Measurements from ENCODE around the gene PRDX5. TPM values are rescaled to one million over a fixed set of nuclear protein-coding genes. Genes with fewer than 3 reads are reported as not detected.

Gene PRDX5
- total RNA-seq = 100 to 1,000 TPM; 156 to 164 TPM

DNA sequence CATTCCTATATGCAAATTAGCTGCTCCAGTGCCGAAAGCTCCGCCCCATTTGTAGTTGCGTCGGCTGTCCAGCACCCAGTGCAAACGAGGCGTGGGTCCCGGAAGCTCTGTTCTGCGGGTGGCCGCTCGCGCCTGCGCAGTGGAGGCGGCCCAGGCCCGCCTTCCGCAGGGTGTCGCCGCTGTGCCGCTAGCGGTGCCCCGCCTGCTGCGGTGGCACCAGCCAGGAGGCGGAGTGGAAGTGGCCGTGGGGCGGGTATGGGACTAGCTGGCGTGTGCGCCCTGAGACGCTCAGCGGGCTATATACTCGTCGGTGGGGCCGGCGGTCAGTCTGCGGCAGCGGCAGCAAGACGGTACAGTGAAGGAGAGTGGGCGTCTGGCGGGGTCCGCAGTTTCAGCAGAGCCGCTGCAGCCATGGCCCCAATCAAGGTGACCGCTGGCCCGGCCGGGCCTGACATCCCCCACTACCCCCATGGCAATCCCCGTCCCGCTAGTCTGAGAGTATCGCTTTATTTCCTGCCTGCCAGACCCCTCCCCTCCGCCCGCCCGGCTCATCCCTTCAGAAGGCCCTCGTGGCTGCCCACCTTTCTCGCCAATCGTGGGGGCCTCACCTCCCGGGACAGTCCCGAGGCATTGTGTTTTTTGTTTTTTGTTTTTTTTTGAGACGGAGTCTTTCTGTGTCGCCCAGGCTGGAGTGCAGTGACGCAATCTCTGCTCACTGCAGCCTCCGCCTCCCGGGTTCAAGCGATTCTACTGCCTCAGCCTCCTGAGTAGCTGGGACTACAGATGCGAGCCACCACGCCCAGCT, at the start of gene PRDX5:
PRDX5 (plus strand) TSS at position 161 of the 805 bp plus-strand sequence; CDS start at position 256, 95 bp downstream.
- H3K27ac Mint-ChIP-seq = peak within 1 kb of the TSS; percentile 99
- H3K36me3 Mint-ChIP-seq = peaks cover 34% of the 10 kb centered on the region
- peak; percentile 97 for DNase-seq
- POLR2A ChIA-PET = interaction anchor here (0.6 to 2.8 kb wide), 22 partner anchors 11 to 133 kb away, joined by 3 to 24 read pairs (median 5); partner anchors contain the start of genes BAD, CCDC88B, ESRRA and FERMT3
- H3K4me1 Mint-ChIP-seq (ENCODE audit: low read depth) = peaks cover 28% of the 10 kb centered on the region
- intact Hi-C loops (cut with micrococcal nuclease) = loop anchor here (1.0 to 10.0 kb wide), 6 partner anchors 13 to 457 kb away; partner anchors contain the start of genes CCDC88B, ESRRA, FKBP2 and SF1
- H3K9me3 Mint-ChIP-seq = no peaks in the 10 kb centered on the region
- peak within 1 kb of the TSS; percentile 92 for H3K4me3 Mint-ChIP-seq
- H3K27me3 Mint-ChIP-seq = no peaks in the 10 kb centered on the region
- CTCF ChIA-PET = interaction anchor here (0.6 to 5.3 kb wide), 23 partner anchors 9 to 425 kb away, joined by 3 to 97 read pairs (median 7); partner anchors contain the start of genes CATSPERZ, CCDC88B, ESRRA and FERMT3

- Mint-ChIP-seq H3K27me3 (no peaks in the 10 kb centered on the region), H3K9me3 (no peaks in the 10 kb centered on the region), H3K27ac (peak overlapping the region; percentile 95), H3K4me1 (ENCODE audit: low read depth) (peaks cover 15% of the 10 kb centered on the region), H3K36me3 (peaks cover 8% of the 10 kb centered on the region), H3K4me3 (peak overlapping the region; percentile 89)
- POLR2A ChIA-PET = interaction anchor here (0.8 to 4.1 kb wide), 15 partner anchors 9 to 84 kb away, joined by 3 to 36 read pairs (median 8); partner anchors contain the start of genes BAD, ESRRA, FERMT3 and FKBP2
- DNase-seq = peak; percentile 66
- intact Hi-C loops (cut with micrococcal nuclease) = loop anchor here (1.0 kb wide), 1 partner anchor 18 kb away; the partner anchor contains the start of gene PLCB3
- CTCF ChIA-PET = interaction anchor here (0.6 to 6.4 kb wide), 12 partner anchors 16 to 74 kb away, joined by 3 to 46 read pairs (median 4); partner anchors contain the start of genes BAD, CATSPERZ, ESRRA and FERMT3
These were observed 48.9 kb upstream of the PRDX5 start for GRCh38 chr11:64268893-64269539.

GRCh38 chr11:64269540-64270220, 48.2 kb upstream of the PRDX5 start:
- H3K4me1 Mint-ChIP-seq (ENCODE audit: low read depth) = peaks cover 15% of the 10 kb centered on the region
- intact Hi-C loops (cut with micrococcal nuclease) = loop anchor here (1.0 to 2.0 kb wide), 8 partner anchors 16 to 84 kb away; partner anchors contain the start of genes ESRRA, FKBP2, GPR137 and PLCB3
- POLR2A ChIA-PET = interaction anchor here (0.8 to 4.1 kb wide), 14 partner anchors 9 to 84 kb away, joined by 3 to 36 read pairs (median 6); partner anchors contain the start of genes BAD, FERMT3, FKBP2 and GPR137

GRCh38 chr11:64275031-64275800, 42.7 kb upstream of the PRDX5 start:
- Mint-ChIP-seq H3K27ac (no peak overlapping the region), H3K4me3 (no peak overlapping the region), H3K36me3 (peaks cover 10% of the 10 kb centered on the region), H3K9me3 (no peaks in the 10 kb centered on the region), H3K4me1 (ENCODE audit: low read depth) (peaks cover 4% of the 10 kb centered on the region), H3K27me3 (no peaks in the 10 kb centered on the region)
- DNase-seq = no peak
- intact Hi-C loops (cut with micrococcal nuclease) = no loop called here
- ChIA-PET CTCF (no interaction called here), POLR2A (interaction anchor here (0.9 kb wide), 1 partner anchor 10 kb away, joined by 3 read pairs; the partner anchor contains the start of gene BAD)

More at GRCh38 chr11:64269540-64270220, 48.2 kb upstream of the PRDX5 start:
- Mint-ChIP-seq H3K9me3 (no peaks in the 10 kb centered on the region), H3K4me3 (peak overlapping the region; percentile 89), H3K27me3 (no peaks in the 10 kb centered on the region), H3K27ac (peak overlapping the region; percentile 95), H3K36me3 (peaks cover 8% of the 10 kb centered on the region)
- peak; percentile 99 for DNase-seq
- CTCF ChIA-PET = interaction anchor here (0.7 to 6.4 kb wide), 12 partner anchors 16 to 65 kb away, joined by 3 to 46 read pairs (median 4); partner anchors contain the start of genes CATSPERZ, ESRRA, FERMT3 and GPR137

DNA sequence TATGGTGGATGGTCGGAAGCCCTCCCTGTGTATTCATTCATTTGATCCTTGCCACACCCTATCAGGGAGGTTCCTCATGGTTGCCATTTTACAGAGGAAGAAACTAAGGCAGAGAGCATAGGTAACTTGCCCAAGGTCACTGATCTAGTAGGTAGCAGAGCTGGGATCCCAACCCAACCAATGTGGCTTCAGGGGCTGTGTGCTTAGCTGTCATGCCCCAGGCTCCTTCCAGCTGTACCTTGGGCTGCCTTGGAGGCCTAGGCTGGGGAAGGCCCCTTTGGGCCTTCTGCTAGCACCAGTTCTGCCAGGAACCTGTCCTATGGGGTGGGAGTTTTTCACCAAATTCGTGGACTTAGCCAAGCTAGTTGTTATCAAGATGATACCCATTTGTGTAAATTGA, 42.1 kb upstream of the PRDX5 start:
- Mint-ChIP-seq H3K4me3 (no peak overlapping the region), H3K27ac (no peak overlapping the region), H3K36me3 (peaks cover 8% of the 10 kb centered on the region), H3K9me3 (no peaks in the 10 kb centered on the region), H3K27me3 (no peaks in the 10 kb centered on the region), H3K4me1 (ENCODE audit: low read depth) (peaks cover 4% of the 10 kb centered on the region)
- ChIA-PET POLR2A (interaction anchor here (0.6 to 0.9 kb wide), 2 partner anchors 9 to 72 kb away, joined by 3 to 5 read pairs; partner anchors contain the start of gene BAD), CTCF (interaction anchor here (1.0 to 1.1 kb wide), 2 partner anchors 29 to 72 kb away, joined by 3 to 4 read pairs; no protein-coding TSS in a partner anchor)
- intact Hi-C loops (cut with micrococcal nuclease) = no loop called here
- no peak for DNase-seq

DNA sequence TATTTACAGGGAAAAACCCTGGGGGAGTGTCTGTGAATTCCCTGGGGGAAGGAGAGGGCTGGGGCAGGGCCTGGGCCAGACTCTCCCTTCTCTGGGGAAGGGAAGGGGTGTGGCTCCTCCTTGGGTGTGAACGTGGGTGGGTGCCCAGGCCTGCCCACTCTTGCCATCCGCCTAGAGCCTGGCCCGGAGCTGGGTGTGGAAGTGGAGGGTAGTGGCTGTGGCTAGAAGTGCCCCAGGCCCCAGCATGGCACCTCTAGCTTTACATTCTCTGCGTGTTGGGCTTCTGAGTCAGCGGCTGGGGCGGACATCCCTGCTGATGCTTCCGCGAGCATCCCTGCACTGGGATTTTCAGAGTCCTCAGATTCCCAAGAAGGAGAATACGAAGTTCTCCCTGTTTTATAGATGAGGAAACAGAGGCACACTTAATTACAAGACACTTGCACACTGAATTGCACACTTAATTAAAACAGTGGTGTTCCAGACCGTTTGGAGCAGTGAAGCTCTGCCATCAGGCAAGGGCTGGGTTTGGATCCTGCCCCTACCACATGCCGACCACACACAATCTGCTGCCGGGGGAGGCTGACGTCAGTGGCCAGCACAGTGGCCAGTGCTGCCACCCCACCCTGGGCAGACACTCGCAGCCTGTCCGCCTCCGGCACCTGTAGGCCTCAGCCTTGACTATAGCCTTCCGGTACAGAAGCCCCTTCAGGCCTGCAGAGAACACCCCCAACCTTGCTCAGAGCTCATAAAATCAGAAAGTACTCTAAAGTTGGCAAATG, 41.1 kb upstream of the PRDX5 start:
- no peak for DNase-seq
- ChIA-PET POLR2A (no interaction called here), CTCF (interaction anchor here (1.0 to 1.1 kb wide), 2 partner anchors 28 to 73 kb away, joined by 3 to 4 read pairs; no protein-coding TSS in a partner anchor)
- intact Hi-C loops (cut with micrococcal nuclease) = no loop called here
- Mint-ChIP-seq H3K36me3 (peaks cover 12% of the 10 kb centered on the region), H3K27ac (no peak overlapping the region), H3K4me3 (no peak overlapping the region), H3K27me3 (no peaks in the 10 kb centered on the region), H3K4me1 (ENCODE audit: low read depth) (peaks cover 2% of the 10 kb centered on the region), H3K9me3 (no peaks in the 10 kb centered on the region)

DNA sequence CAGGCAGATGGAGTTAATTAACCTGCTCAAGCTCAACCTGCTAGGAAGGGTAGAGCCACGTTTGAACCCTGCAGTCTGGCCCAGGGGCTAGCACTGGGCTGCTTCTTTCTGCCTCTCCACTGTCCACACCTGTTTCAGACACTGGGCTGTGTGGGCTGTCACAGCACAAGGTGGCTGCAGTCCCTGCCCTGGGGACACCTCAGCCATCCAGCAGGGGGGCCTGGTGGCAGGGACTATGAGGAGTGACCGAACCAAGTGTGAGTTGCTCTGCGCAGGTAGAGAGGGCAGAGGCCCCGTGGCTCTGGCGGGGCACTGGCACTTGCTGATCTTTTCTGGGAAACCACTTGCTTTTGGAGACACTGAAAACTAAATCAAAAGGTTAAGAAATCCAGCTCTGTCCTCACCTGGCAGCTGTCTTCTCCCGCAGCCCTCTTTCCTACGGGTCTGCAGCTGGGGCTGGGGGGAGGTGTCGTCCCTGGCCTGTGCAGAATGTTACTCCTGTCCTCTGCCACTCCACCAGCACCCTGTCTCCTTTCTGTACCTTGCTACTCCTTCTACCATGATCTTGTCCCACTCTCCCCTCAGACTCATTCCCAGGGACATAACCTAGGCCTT, 39.2 kb upstream of the PRDX5 start:
- ChIA-PET POLR2A (interaction anchor here (1.2 kb wide), 1 partner anchor 9 kb away, joined by 3 read pairs; no protein-coding TSS in a partner anchor), CTCF (interaction anchor here (1.1 kb wide), 1 partner anchor 26 kb away, joined by 3 read pairs; no protein-coding TSS in a partner anchor)
- intact Hi-C loops (cut with micrococcal nuclease) = no loop called here
- Mint-ChIP-seq H3K27me3 (no peaks in the 10 kb centered on the region), H3K4me1 (ENCODE audit: low read depth) (peaks cover 6% of the 10 kb centered on the region), H3K36me3 (peaks cover 12% of the 10 kb centered on the region), H3K9me3 (no peaks in the 10 kb centered on the region), H3K4me3 (no peak overlapping the region), H3K27ac (no peak overlapping the region)
- DNase-seq = no peak

GRCh38 chr11:64281957-64282770, 35.8 kb upstream of the PRDX5 start:
- POLR2A ChIA-PET = interaction anchor here (0.7 to 1.0 kb wide), 3 partner anchors 11 to 74 kb away, joined by 3 to 4 read pairs (median 3); partner anchors contain the start of gene FKBP2
- Mint-ChIP-seq H3K27me3 (no peaks in the 10 kb centered on the region), H3K4me3 (no peak overlapping the region), H3K36me3 (peaks cover 9% of the 10 kb centered on the region), H3K4me1 (ENCODE audit: low read depth) (peaks cover 14% of the 10 kb centered on the region), H3K9me3 (no peaks in the 10 kb centered on the region), H3K27ac (no peak overlapping the region)
- DNase-seq = no peak
- intact Hi-C loops (cut with micrococcal nuclease) = no loop called here
- CTCF ChIA-PET = interaction anchor here (1.2 to 4.6 kb wide), 2 partner anchors 11 to 20 kb away, joined by 6 to 61 read pairs; partner anchors contain the start of gene CATSPERZ

- Mint-ChIP-seq H3K27ac (no peak overlapping the region), H3K4me3 (no peak overlapping the region), H3K9me3 (no peaks in the 10 kb centered on the region), H3K4me1 (ENCODE audit: low read depth) (peaks cover 14% of the 10 kb centered on the region), H3K36me3 (peaks cover 9% of the 10 kb centered on the region), H3K27me3 (no peaks in the 10 kb centered on the region)
- ChIA-PET CTCF (interaction anchor here (1.0 to 4.6 kb wide), 4 partner anchors 20 to 79 kb away, joined by 3 to 61 read pairs (median 6); partner anchors contain the start of genes CATSPERZ and PLCB3), POLR2A (interaction anchor here (0.8 to 4.0 kb wide), 3 partner anchors 12 to 14 kb away, joined by 3 to 33 read pairs (median 4); no protein-coding TSS in a partner anchor)
- intact Hi-C loops (cut with micrococcal nuclease) = no loop called here
- no peak for DNase-seq
These were observed 34.8 kb upstream of the PRDX5 start for GRCh38 chr11:64283092-64283491.

Measured in activated CD4-positive, alpha-beta memory T cell treated with anti-CD3 and anti-CD28 coated beads for 36 hours (primary cell).